H1 (cell line): ENCODE data around the gene SLC26A1. TPM values are rescaled to one million over a fixed set of nuclear protein-coding genes. Genes with fewer than 3 reads are reported as not detected.

Source experiments
- CTCF ChIA-PET: fragments of 300-600 bp; sonication (Branson Sonifier 250); formaldehyde crosslinking; loops from one replicate; lab custom pipeline; 2021; ENCODE audit not compliant: partially characterized antibody; lab: Charles Lee
- POLR2A ChIA-PET: fragments of 300-600 bp; sonication (Branson Sonifier 250); formaldehyde crosslinking; loops from one replicate; lab custom pipeline; 2021; ENCODE audit warnings: inconsistent platforms; ENCODE audit not compliant: partially characterized antibody; lab: Charles Lee
- DNase-seq, 2 experiments: peaks; one replicate each; pipeline versions ENCODE4 v3.0.0 to v3.0.0-alpha.2; 2010 to 2022; ENCODE audit warnings: low spot score in 2 of 2, low read depth in 1 of 2, mixed read lengths in 1 of 2
- FAIRE-seq: peaks from 2 replicates; lab custom pipeline; 2011; peaks lifted over from hg19 to GRCh38; lab: Jason Lieb, UNC
- H2AFZ ChIP-seq: 2 replicates; pipeline ENCODE4 v1.8.1; 2012; ENCODE audit warnings: low read length, inconsistent platforms
- H2AK5ac ChIP-seq: 2 replicates; pipeline ENCODE4 v1.6.1; 2013; ENCODE audit warnings: low read depth, low read length
- H2BK120ac ChIP-seq: replicated peaks from 2 replicates; pipeline ENCODE3; 2013; ENCODE audit warnings: low read depth, low read length, inconsistent platforms
- H2BK12ac ChIP-seq: 2 replicates; pipeline ENCODE4 v1.6.1; 2013; ENCODE audit warnings: low read depth, low read length
- H2BK15ac ChIP-seq: 2 replicates; pipeline ENCODE4 v1.6.1; 2013; ENCODE audit warnings: low read length
- H2BK20ac ChIP-seq: 2 replicates; pipeline ENCODE4 v1.6.1; 2013; ENCODE audit warnings: low read length
- H2BK5ac ChIP-seq: 2 replicates; pipeline ENCODE4 v1.6.1; 2013; ENCODE audit warnings: low read depth, low read length
- H3K14ac ChIP-seq: 2 replicates; pipeline ENCODE4 v1.6.1; 2013; ENCODE audit warnings: inconsistent platforms; ENCODE audit not compliant: insufficient read length
- H3K18ac ChIP-seq: 2 replicates; pipeline ENCODE4 v1.6.1; 2013; ENCODE audit warnings: low read length; ENCODE audit errors: extremely low read depth
- H3K23ac ChIP-seq: 2 replicates; pipeline ENCODE4 v1.6.1; 2013; ENCODE audit warnings: inconsistent platforms; ENCODE audit not compliant: insufficient read length
- H3K23me2 ChIP-seq: 2 replicates; pipeline ENCODE4 v1.6.1; 2013; ENCODE audit warnings: low read depth, low read length
- H3K27ac ChIP-seq: 2 replicates; pipeline ENCODE4 v1.6.1; 2011; ENCODE audit warnings: low read depth, low read length, inconsistent platforms
- H3K27me3 ChIP-seq, 4 experiments: replicated peaks in 1 of 4; 1 replicate in 1 of 4; 2 replicates in 3 of 4; pipeline versions ENCODE4 v1.6.1 to v1.8.1; 2011 to 2013; ENCODE audit warnings: low read length in 3 of 4, mild to moderate bottlenecking in 3 of 4, inconsistent platforms in 2 of 4, mixed read lengths in 2 of 4, moderate library complexity in 1 of 4; ENCODE audit not compliant: control insufficient read depth in 3 of 4, insufficient read depth in 3 of 4; ENCODE audit errors: extremely low read depth in 1 of 4
- H3K36me3 ChIP-seq, 4 experiments: 2 replicates each; pipeline versions ENCODE4 v1.6.1 to v1.8.1; 2011 to 2013; ENCODE audit warnings: mild to moderate bottlenecking in 4 of 4, low read length in 3 of 4, moderate library complexity in 2 of 4, control low read depth in 1 of 4, inconsistent platforms in 1 of 4; ENCODE audit not compliant: insufficient read depth in 4 of 4, control insufficient read depth in 2 of 4
- H3K4ac ChIP-seq: replicated peaks from 2 replicates; pipeline ENCODE3; 2013; ENCODE audit warnings: low read length, low read depth, mixed read lengths, inconsistent platforms; ENCODE audit not compliant: insufficient read length
- H3K4me1 ChIP-seq, 4 experiments: replicated peaks in 1 of 4; 1 replicate in 1 of 4; 2 replicates in 3 of 4; pipeline versions ENCODE4 v1.6.1 to v1.8.1; 2011 to 2013; ENCODE audit warnings: low read length in 3 of 4, inconsistent platforms in 2 of 4, mixed read lengths in 1 of 4; ENCODE audit not compliant: insufficient read depth in 4 of 4, control insufficient read depth in 3 of 4
- H3K4me2 ChIP-seq, 2 experiments: 2 replicates each; pipeline versions ENCODE4 v1.6.1 to v1.8.1; 2011 to 2013; ENCODE audit warnings: low read depth in 2 of 2, low read length in 2 of 2, control low read depth in 1 of 2, inconsistent platforms in 1 of 2, mild to moderate bottlenecking in 1 of 2; ENCODE audit not compliant: insufficient read depth in 1 of 2
- H3K4me3 ChIP-seq, 4 experiments: fragments of 200-600, 300-600 bp in 1 of 4; sonication (generic), shearing (Covaris generic), sonication (Bioruptor Twin) in 1 of 4; 2 replicates each; pipeline versions ENCODE4 v1.5.1 to v1.8.1; 2011 to 2016; ENCODE audit warnings: low read length in 4 of 4, low read depth in 3 of 4, control low read depth in 2 of 4, inconsistent platforms in 2 of 4, mild to moderate bottlenecking in 2 of 4, mixed read lengths in 1 of 4, moderate library complexity in 1 of 4; ENCODE audit not compliant: insufficient read depth in 2 of 4; ENCODE audit errors: extremely low read depth in 1 of 4
- H3K56ac ChIP-seq: replicated peaks from 2 replicates; pipeline ENCODE3; 2013; ENCODE audit warnings: low read depth, mild to moderate bottlenecking, mixed read lengths, low read length, inconsistent platforms; ENCODE audit not compliant: insufficient read length
- H3K79me1 ChIP-seq: 2 replicates; pipeline ENCODE4 v1.6.1; 2013; ENCODE audit warnings: low read depth, low read length, control low read depth
- H3K79me2 ChIP-seq, 2 experiments: 2 replicates each; pipeline versions ENCODE4 v1.6.1 to v1.8.1; 2012 to 2013; ENCODE audit warnings: low read length in 2 of 2, mild to moderate bottlenecking in 2 of 2, inconsistent platforms in 1 of 2; ENCODE audit not compliant: insufficient read depth in 2 of 2, control insufficient read depth in 1 of 2
- H3K9ac ChIP-seq, 4 experiments: replicated peaks in 1 of 4; 1 replicate in 1 of 4; 2 replicates in 3 of 4; pipeline versions ENCODE4 v1.6.1 to v1.8.1; 2011 to 2013; ENCODE audit warnings: low read depth in 3 of 4, low read length in 3 of 4, control low read depth in 2 of 4, mild to moderate bottlenecking in 2 of 4, moderate library complexity in 2 of 4, inconsistent platforms in 1 of 4; ENCODE audit errors: extremely low read depth in 1 of 4
- H3K9me3 ChIP-seq, 2 experiments: 2 replicates each; pipeline versions ENCODE4 v1.6.1 to v1.8.1; 2012 to 2013; ENCODE audit warnings: mild to moderate bottlenecking in 2 of 2, moderate library complexity in 2 of 2, control low read depth in 1 of 2, inconsistent platforms in 1 of 2, low read depth in 1 of 2, low read length in 1 of 2, mixed read lengths in 1 of 2; ENCODE audit not compliant: insufficient read depth in 2 of 2
- H4K20me1 ChIP-seq, 2 experiments: replicated peaks in 1 of 2; 2 replicates each; pipeline versions ENCODE3 to v1.8.1; 2011 to 2013; ENCODE audit warnings: inconsistent platforms in 2 of 2, low read length in 2 of 2, mild to moderate bottlenecking in 1 of 2; ENCODE audit not compliant: insufficient read depth in 2 of 2, control insufficient read depth in 1 of 2
- H4K5ac ChIP-seq: 2 replicates; pipeline ENCODE4 v1.6.1; 2013; ENCODE audit warnings: low read length, low read depth, mixed read lengths, inconsistent platforms; ENCODE audit not compliant: insufficient read length
- H4K8ac ChIP-seq: 2 replicates; pipeline ENCODE4 v1.8.0; 2013; ENCODE audit warnings: mild to moderate bottlenecking, moderate library complexity, low read length, inconsistent platforms; ENCODE audit not compliant: insufficient read depth; ENCODE audit errors: extremely low read depth
- H4K91ac ChIP-seq: replicated peaks from 2 replicates; pipeline ENCODE3; 2013; ENCODE audit warnings: low read length, mixed read lengths, inconsistent platforms; ENCODE audit not compliant: insufficient read length
- BRCA1 ChIP-seq: IDR thresholded peaks from 2 replicates; pipeline ENCODE4 v1.6.1; 2012; ENCODE audit warnings: low read depth, low read length, improper control_type of control experiment
- CREB1 ChIP-seq: IDR thresholded peaks from 2 replicates; pipeline ENCODE4 v1.6.1; 2012; ENCODE audit warnings: inconsistent platforms
- HDAC2 ChIP-seq, 2 experiments: fragments of 300-600 bp in 1 of 2; sonication (generic) in 1 of 2; IDR thresholded peaks; 2 replicates each; pipeline ENCODE4 v1.6.1; 2011 to 2012; ENCODE audit warnings: low read depth in 2 of 2, low read length in 2 of 2, mild to moderate bottlenecking in 2 of 2, moderate library complexity in 2 of 2, borderline replicate concordance in 1 of 2, inconsistent platforms in 1 of 2
- HDAC6 ChIP-seq: IDR thresholded peaks from one replicate; pipeline ENCODE4 v1.7.1; 2012; ENCODE audit warnings: low read depth, mild to moderate bottlenecking, inconsistent platforms, low read length, moderate library complexity
- SIX5 ChIP-seq: IDR thresholded peaks from 2 replicates; pipeline ENCODE4 v1.6.1; 2011; ENCODE audit warnings: mild to moderate bottlenecking, low read depth, low read length
- TAF1 ChIP-seq: IDR thresholded peaks from 2 replicates; pipeline ENCODE4 v1.6.1; 2011; ENCODE audit warnings: mild to moderate bottlenecking, low read depth, low read length
- WGBS, 2 experiments: shearing (Covaris generic) in 1 of 2; methylation state at CpG; one replicate each; pipeline versions ENCODE4 v1.1.6 to v1.1.7; 2013 to 2015; ENCODE audit warnings: low lambda C conversion rate in 2 of 2, mixed read lengths in 2 of 2, inconsistent platforms in 1 of 2, low coverage in 1 of 2, missing lambda C conversion rate in 1 of 2; ENCODE audit not compliant: insufficient replicate concordance in 2 of 2, insufficient coverage in 1 of 2, insufficient read length in 1 of 2; ENCODE audit errors: extremely low coverage in 1 of 2, missing lambda C conversion rate in 1 of 2; 5-methylcytosine and 5-hydroxymethylcytosine counted together
- polyA plus RNA-seq, 7 experiments: library from polyadenylated mRNA; depleted of rRNA in 3 of 7; stranded (reverse) in 5 of 7; unstranded in 2 of 7; fragments of >200 nt in 5 of 7; fragments of 200-250 nt in 2 of 7; gene quantifications; 1 replicate in 5 of 7; 2 replicates in 1 of 7; 4 replicates in 1 of 7; pipeline versions ENCODE4 v1.2.1 to v1.2.3, GENCODE V29; 2011 to 2013; ENCODE audit warnings: missing spikeins in 2 of 7, mixed read lengths in 2 of 7
- total RNA-seq: library from RNA; stranded (reverse); fragmentation: NEBNext Ultra II Directional; extraction: Animal tissue kit (Norgen Biotek cat#: 25700); gene quantifications from 2 replicates; pipeline ENCODE4 v1.2.1, GENCODE V29; 2021

SLC26A1 gene
- total and polyA plus RNA-seq, 2 of the 8 experiments (the other 6 are each of a cell fraction or from before 2014, with no cell fraction given), result 0.11 TPM; not detected in 1

GRCh38 chr4:1017211-1017610 lies 24.0 kb upstream of the SLC26A1 start:
- Histone ChIP-seq H2BK5ac (no peak overlapping the region), H3K56ac (no peak overlapping the region), H2BK20ac (no peak overlapping the region), H3K36me3 (no peaks in the 10 kb centered on the region), H2BK15ac (no peak overlapping the region), H3K23me2 (peaks cover 1% of the 10 kb centered on the region; the same call in 1 of the 2 replicates), H3K4ac (no peak overlapping the region), H3K9ac (no peak overlapping the region), H3K79me2 (no peaks in the 10 kb centered on the region), H4K8ac (peak overlapping the region; percentile 35; the same call in 1 of the 2 replicates), H3K27me3 (peaks cover 0 to 6% (median 3%) of the 10 kb centered on the region in 4 experiments; a peak in 3 of 7 replicates), H3K27ac (no peak overlapping the region), H3K79me1 (peaks cover 6% of the 10 kb centered on the region), H3K18ac (no peak overlapping the region), H3K4me2 (no peak overlapping the region), H2BK12ac (no peak overlapping the region), H3K9me3 (no peaks in the 10 kb centered on the region), H3K23ac (no peak overlapping the region), H2BK120ac (no peak overlapping the region), H2AFZ (no peak overlapping the region), H4K5ac (no peak overlapping the region), H2AK5ac (no peak overlapping the region), H4K91ac (no peak overlapping the region), H3K4me1 (peaks cover 0 to 4% (median 2%) of the 10 kb centered on the region in 4 experiments; a peak in 4 of 7 replicates), H4K20me1 (peaks cover 5 to 19% of the 10 kb centered on the region in 2 experiments), H3K14ac (no peak overlapping the region), H3K4me3 (no peak overlapping the region)
- DNase-seq (no peak), FAIRE-seq (no peak)
- ChIA-PET CTCF (no interaction called here), POLR2A (interaction anchor here (1.1 to 2.0 kb wide), 2 partner anchors 16 to 96 kb away, joined by 5 to 7 read pairs; partner anchors contain the start of gene RNF212)
- no peak for TF ChIP-seq SIX5
- TF ChIP-seq TAF1, result no peak
- no peak for TF ChIP-seq BRCA1
- no peak for TF ChIP-seq CREB1
- TF ChIP-seq HDAC2 (IDR thresholded peaks at IDR 0.05; ENCODE audit: borderline replicate concordance in 1 of 2, low read depth in 2 of 2, low read length in 2 of 2), result no peak
- no peak for TF ChIP-seq HDAC6
- WGBS, 2 experiments, result 86% methylated on average over 15 of the region's 16 CpGs; no CpG with 5 or more reads in 1 of the 2 experiments
